HepG2 (cell line): Measurements from ENCODE around the gene ANAPC2. TPM values are rescaled to one million over a fixed set of nuclear protein-coding genes. Genes with fewer than 3 reads are reported as not detected.
A peak's percentile ranks its signal among the peaks of the same experiment; 100 is the strongest.

Experiments
- AHR ChIP-seq: IDR thresholded peaks from 2 replicates; pipeline ENCODE4 v1.6.1; 2018; ENCODE audit warnings: missing genetic modification reagents, missing compliant biosample characterization
- ASH2L ChIP-seq: fragments of 300-600, 200-600 bp; sonication (generic); IDR thresholded peaks from 2 replicates; pipeline ENCODE4 v1.7.0; 2017; ENCODE audit warnings: low read depth, mild to moderate bottlenecking, moderate library complexity, mixed read lengths, low read length; ENCODE audit not compliant: insufficient read length
- DNMT1 ChIP-seq: sonication (generic); formaldehyde crosslinking; IDR thresholded peaks from 2 replicates; pipeline ENCODE4 v1.5.1; 2020; ENCODE audit warnings: mild to moderate bottlenecking, missing genetic modification reagents
- FOXC1 ChIP-seq: sonication (generic); formaldehyde crosslinking; IDR thresholded peaks from 2 replicates; pipeline ENCODE4 v1.8.0; 2022; ENCODE audit warnings: mild to moderate bottlenecking, missing genetic modification reagents, borderline replicate concordance
- HDAC1 ChIP-seq: sonication (generic); formaldehyde crosslinking; IDR thresholded peaks from 2 replicates; pipeline ENCODE4 v1.5.1; 2020; ENCODE audit warnings: mild to moderate bottlenecking, missing genetic modification reagents
- HMG20A ChIP-seq: IDR thresholded peaks from 2 replicates; pipeline ENCODE4 v1.6.1; 2016; ENCODE audit warnings: borderline replicate concordance
- KDM3A ChIP-seq: IDR thresholded peaks from 2 replicates; pipeline ENCODE4 v1.6.1; 2018; ENCODE audit warnings: low read depth, missing compliant biosample characterization
- NFKBIZ ChIP-seq: IDR thresholded peaks from 2 replicates; pipeline ENCODE4 v1.6.1; 2018; ENCODE audit warnings: missing genetic modification reagents, missing compliant biosample characterization
- NKX3-1 ChIP-seq: sonication (generic); formaldehyde crosslinking; IDR thresholded peaks from 2 replicates; pipeline ENCODE4 v1.5.0; 2020; ENCODE audit warnings: missing genetic modification reagents
- NRL ChIP-seq: sonication (generic); formaldehyde crosslinking; IDR thresholded peaks from 2 replicates; pipeline ENCODE4 v1.5.0; 2020; ENCODE audit warnings: missing genetic modification reagents, mild to moderate bottlenecking, moderate library complexity, borderline replicate concordance
- PATZ1 ChIP-seq: sonication (generic); formaldehyde crosslinking; IDR thresholded peaks from 2 replicates; pipeline ENCODE4 v1.4.0; 2020; ENCODE audit warnings: missing genetic modification reagents
- SALL2 ChIP-seq: sonication (generic); formaldehyde crosslinking; IDR thresholded peaks from 2 replicates; pipeline ENCODE4 v1.8.1; 2023; ENCODE audit warnings: mild to moderate bottlenecking, missing genetic modification reagents, inconsistent platforms
- SIX4 ChIP-seq: sonication (generic); formaldehyde crosslinking; IDR thresholded peaks from 2 replicates; pipeline ENCODE4 v1.4.0; 2020; ENCODE audit warnings: missing genetic modification reagents
- SMAD3 ChIP-seq: sonication (generic); formaldehyde crosslinking; IDR thresholded peaks from 2 replicates; pipeline ENCODE4 v1.4.0; 2020; ENCODE audit warnings: missing genetic modification reagents
- SP5 ChIP-seq: IDR thresholded peaks from 2 replicates; pipeline ENCODE4 v1.6.1; 2016; ENCODE audit warnings: low read depth, borderline replicate concordance
- TARDBP ChIP-seq: sonication (generic); formaldehyde crosslinking; IDR thresholded peaks from 2 replicates; pipeline ENCODE4 v1.8.0; 2022; ENCODE audit warnings: mild to moderate bottlenecking, missing genetic modification reagents
- TCF7 ChIP-seq: sonication (generic); IDR thresholded peaks from 2 replicates; pipeline ENCODE4 v1.6.1; 2016; ENCODE audit warnings: antibody characterized with exemption, low read depth
- ZNF160 ChIP-seq: sonication (generic); formaldehyde crosslinking; IDR thresholded peaks from 2 replicates; pipeline ENCODE4 v1.8.0; 2022; ENCODE audit warnings: mild to moderate bottlenecking, inconsistent platforms, missing genetic modification reagents
- ZNF460 ChIP-seq: sonication (generic); formaldehyde crosslinking; IDR thresholded peaks from 2 replicates; pipeline ENCODE4 v1.5.1; 2020; ENCODE audit warnings: missing genetic modification reagents, mild to moderate bottlenecking, borderline replicate concordance
- ZNF607 ChIP-seq: sonication (generic); formaldehyde crosslinking; IDR thresholded peaks from 2 replicates; pipeline ENCODE4 v1.5.1; 2020; ENCODE audit warnings: missing genetic modification reagents, mild to moderate bottlenecking, borderline replicate concordance
- ZNF800 ChIP-seq: sonication (generic); formaldehyde crosslinking; IDR thresholded peaks from 2 replicates; pipeline ENCODE4 v1.4.0; 2020; ENCODE audit warnings: missing genetic modification reagents
- ZNF83 ChIP-seq: sonication (generic); formaldehyde crosslinking; IDR thresholded peaks from 2 replicates; pipeline ENCODE4 v1.4.0; 2020; ENCODE audit warnings: missing genetic modification reagents, mild to moderate bottlenecking, borderline replicate concordance
- ZNF839 ChIP-seq: sonication (generic); formaldehyde crosslinking; IDR thresholded peaks from 2 replicates; pipeline ENCODE4 v1.4.0; 2020; ENCODE audit warnings: missing genetic modification reagents, mild to moderate bottlenecking, borderline replicate concordance
- polyA plus RNA-seq, 8 experiments: library from polyadenylated mRNA; depleted of rRNA in 3 of 8; stranded (reverse) in 7 of 8; unstranded in 1 of 8; fragments of >200 nt; fragmentation: Illumina TruSeq in 4 of 8; extraction: Trizol in 4 of 8; gene quantifications; 2 replicates each; pipeline versions ENCODE4 v1.2.1 to v1.2.3, GENCODE V29; 2011 to 2016; ENCODE audit warnings: low read depth in 4 of 8, missing spikeins in 1 of 8, mixed read lengths in 1 of 8; ENCODE audit not compliant: insufficient read depth in 1 of 8
- total RNA-seq, 5 experiments: library from RNA; depleted of rRNA; stranded (reverse); fragments of >200 nt; fragmentation: Illumina TruSeq; extraction: Trizol; gene quantifications; 2 replicates each; pipeline ENCODE4 v1.2.3, GENCODE V29; 2016; ENCODE audit warnings: low read depth in 1 of 5

ANAPC2 gene
- total and polyA plus RNA-seq, 2 of the 13 experiments (the other 11 are each of a cell fraction or from before 2014, with no cell fraction given), result 12.3 to 15.4 TPM

GRCh38 chr9:137218754-137219271 is 30.5 kb upstream of the ANAPC2 start (continued):
- TF ChIP-seq SIX4 (CRISPR knock-in tag) (no peak), KDM3A (CRISPR knock-in tag) (peak; percentile 15; the same call in 1 of the 2 replicates), TCF7 (no peak), ZNF800 (CRISPR knock-in tag) (no peak), ZNF160 (CRISPR knock-in tag) (0 out of 2 replicates have a peak, but pooled peaks have one; percentile 17), SMAD3 (CRISPR knock-in tag) (0 out of 2 replicates have a peak, but pooled peaks have one; percentile 36), ZNF607 (CRISPR knock-in tag) (peak; percentile 53; the same call in 1 of the 2 replicates), FOXC1 (CRISPR knock-in tag) (0 out of 2 replicates have a peak, but pooled peaks have one; percentile 26), NKX3-1 (CRISPR knock-in tag) (no peak), PATZ1 (CRISPR knock-in tag) (peak; percentile 84), ZNF460 (CRISPR knock-in tag) (no peak), AHR (CRISPR knock-in tag) (0 out of 2 replicates have a peak, but pooled peaks have one; percentile 69), TARDBP (CRISPR knock-in tag) (0 out of 2 replicates have a peak, but pooled peaks have one; percentile 33), NRL (CRISPR knock-in tag) (peak; percentile 82; the same call in 1 of the 2 replicates), ASH2L (peak; percentile 19), HMG20A (CRISPR knock-in tag) (peak; percentile 31; the same call in 1 of the 2 replicates), NFKBIZ (peak; percentile 34; the same call in 1 of the 2 replicates), SP5 (peak; percentile 99), DNMT1 (CRISPR knock-in tag) (no peak), ZNF83 (CRISPR knock-in tag) (no peak; the same call in 1 of the 2 replicates), SALL2 (CRISPR knock-in tag) (peak; percentile 34; the same call in 1 of the 2 replicates), ZNF839 (CRISPR knock-in tag) (no peak; the same call in 1 of the 2 replicates), HDAC1 (CRISPR knock-in tag) (peak; percentile 79)
